H1 (cell line): ENCODE measurements around the gene SPATA16. TPM values are rescaled to one million over a fixed set of nuclear protein-coding genes. Genes with fewer than 3 reads are reported as not detected.
A peak's percentile ranks its signal among the peaks of the same experiment; 100 is the strongest.

Experiments
- CTCF ChIA-PET: fragments of 300-600 bp; sonication (Branson Sonifier 250); formaldehyde crosslinking; loops from one replicate; lab custom pipeline; 2021; ENCODE audit not compliant: partially characterized antibody; lab: Charles Lee
- POLR2A ChIA-PET: fragments of 300-600 bp; sonication (Branson Sonifier 250); formaldehyde crosslinking; loops from one replicate; lab custom pipeline; 2021; ENCODE audit warnings: inconsistent platforms; ENCODE audit not compliant: partially characterized antibody; lab: Charles Lee
- DNase-seq, 2 experiments: peaks; one replicate each; pipeline versions ENCODE4 v3.0.0 to v3.0.0-alpha.2; 2010 to 2022; ENCODE audit warnings: low spot score in 2 of 2, low read depth in 1 of 2, mixed read lengths in 1 of 2
- FAIRE-seq: peaks from 2 replicates; lab custom pipeline; 2011; peaks lifted over from hg19 to GRCh38; lab: Jason Lieb, UNC
- H2AFZ ChIP-seq: 2 replicates; pipeline ENCODE4 v1.8.1; 2012; ENCODE audit warnings: low read length, inconsistent platforms
- H2AK5ac ChIP-seq: 2 replicates; pipeline ENCODE4 v1.6.1; 2013; ENCODE audit warnings: low read depth, low read length
- H2BK120ac ChIP-seq: replicated peaks from 2 replicates; pipeline ENCODE3; 2013; ENCODE audit warnings: low read depth, low read length, inconsistent platforms
- H2BK12ac ChIP-seq: 2 replicates; pipeline ENCODE4 v1.6.1; 2013; ENCODE audit warnings: low read depth, low read length
- H2BK15ac ChIP-seq: 2 replicates; pipeline ENCODE4 v1.6.1; 2013; ENCODE audit warnings: low read length
- H2BK20ac ChIP-seq: 2 replicates; pipeline ENCODE4 v1.6.1; 2013; ENCODE audit warnings: low read length
- H2BK5ac ChIP-seq: 2 replicates; pipeline ENCODE4 v1.6.1; 2013; ENCODE audit warnings: low read depth, low read length
- H3K14ac ChIP-seq: 2 replicates; pipeline ENCODE4 v1.6.1; 2013; ENCODE audit warnings: inconsistent platforms; ENCODE audit not compliant: insufficient read length
- H3K18ac ChIP-seq: 2 replicates; pipeline ENCODE4 v1.6.1; 2013; ENCODE audit warnings: low read length; ENCODE audit errors: extremely low read depth
- H3K23ac ChIP-seq: 2 replicates; pipeline ENCODE4 v1.6.1; 2013; ENCODE audit warnings: inconsistent platforms; ENCODE audit not compliant: insufficient read length
- H3K23me2 ChIP-seq: 2 replicates; pipeline ENCODE4 v1.6.1; 2013; ENCODE audit warnings: low read depth, low read length
- H3K27ac ChIP-seq: 2 replicates; pipeline ENCODE4 v1.6.1; 2011; ENCODE audit warnings: low read depth, low read length, inconsistent platforms
- H3K27me3 ChIP-seq, 4 experiments: replicated peaks in 1 of 4; 1 replicate in 1 of 4; 2 replicates in 3 of 4; pipeline versions ENCODE4 v1.6.1 to v1.8.1; 2011 to 2013; ENCODE audit warnings: low read length in 3 of 4, mild to moderate bottlenecking in 3 of 4, inconsistent platforms in 2 of 4, mixed read lengths in 2 of 4, moderate library complexity in 1 of 4; ENCODE audit not compliant: control insufficient read depth in 3 of 4, insufficient read depth in 3 of 4; ENCODE audit errors: extremely low read depth in 1 of 4
- H3K36me3 ChIP-seq, 4 experiments: 2 replicates each; pipeline versions ENCODE4 v1.6.1 to v1.8.1; 2011 to 2013; ENCODE audit warnings: mild to moderate bottlenecking in 4 of 4, low read length in 3 of 4, moderate library complexity in 2 of 4, control low read depth in 1 of 4, inconsistent platforms in 1 of 4; ENCODE audit not compliant: insufficient read depth in 4 of 4, control insufficient read depth in 2 of 4
- H3K4ac ChIP-seq: replicated peaks from 2 replicates; pipeline ENCODE3; 2013; ENCODE audit warnings: low read length, low read depth, mixed read lengths, inconsistent platforms; ENCODE audit not compliant: insufficient read length
- H3K4me1 ChIP-seq, 4 experiments: replicated peaks in 1 of 4; 1 replicate in 1 of 4; 2 replicates in 3 of 4; pipeline versions ENCODE4 v1.6.1 to v1.8.1; 2011 to 2013; ENCODE audit warnings: low read length in 3 of 4, inconsistent platforms in 2 of 4, mixed read lengths in 1 of 4; ENCODE audit not compliant: insufficient read depth in 4 of 4, control insufficient read depth in 3 of 4
- H3K4me2 ChIP-seq, 2 experiments: 2 replicates each; pipeline versions ENCODE4 v1.6.1 to v1.8.1; 2011 to 2013; ENCODE audit warnings: low read depth in 2 of 2, low read length in 2 of 2, control low read depth in 1 of 2, inconsistent platforms in 1 of 2, mild to moderate bottlenecking in 1 of 2; ENCODE audit not compliant: insufficient read depth in 1 of 2
- H3K4me3 ChIP-seq, 4 experiments: fragments of 200-600, 300-600 bp in 1 of 4; sonication (generic), shearing (Covaris generic), sonication (Bioruptor Twin) in 1 of 4; 2 replicates each; pipeline versions ENCODE4 v1.5.1 to v1.8.1; 2011 to 2016; ENCODE audit warnings: low read length in 4 of 4, low read depth in 3 of 4, control low read depth in 2 of 4, inconsistent platforms in 2 of 4, mild to moderate bottlenecking in 2 of 4, mixed read lengths in 1 of 4, moderate library complexity in 1 of 4; ENCODE audit not compliant: insufficient read depth in 2 of 4; ENCODE audit errors: extremely low read depth in 1 of 4
- H3K56ac ChIP-seq: replicated peaks from 2 replicates; pipeline ENCODE3; 2013; ENCODE audit warnings: low read depth, mild to moderate bottlenecking, mixed read lengths, low read length, inconsistent platforms; ENCODE audit not compliant: insufficient read length
- H3K79me1 ChIP-seq: 2 replicates; pipeline ENCODE4 v1.6.1; 2013; ENCODE audit warnings: low read depth, low read length, control low read depth
- H3K79me2 ChIP-seq, 2 experiments: 2 replicates each; pipeline versions ENCODE4 v1.6.1 to v1.8.1; 2012 to 2013; ENCODE audit warnings: low read length in 2 of 2, mild to moderate bottlenecking in 2 of 2, inconsistent platforms in 1 of 2; ENCODE audit not compliant: insufficient read depth in 2 of 2, control insufficient read depth in 1 of 2
- H3K9ac ChIP-seq, 4 experiments: replicated peaks in 1 of 4; 1 replicate in 1 of 4; 2 replicates in 3 of 4; pipeline versions ENCODE4 v1.6.1 to v1.8.1; 2011 to 2013; ENCODE audit warnings: low read depth in 3 of 4, low read length in 3 of 4, control low read depth in 2 of 4, mild to moderate bottlenecking in 2 of 4, moderate library complexity in 2 of 4, inconsistent platforms in 1 of 4; ENCODE audit errors: extremely low read depth in 1 of 4
- H3K9me3 ChIP-seq, 2 experiments: 2 replicates each; pipeline versions ENCODE4 v1.6.1 to v1.8.1; 2012 to 2013; ENCODE audit warnings: mild to moderate bottlenecking in 2 of 2, moderate library complexity in 2 of 2, control low read depth in 1 of 2, inconsistent platforms in 1 of 2, low read depth in 1 of 2, low read length in 1 of 2, mixed read lengths in 1 of 2; ENCODE audit not compliant: insufficient read depth in 2 of 2
- H4K20me1 ChIP-seq, 2 experiments: replicated peaks in 1 of 2; 2 replicates each; pipeline versions ENCODE3 to v1.8.1; 2011 to 2013; ENCODE audit warnings: inconsistent platforms in 2 of 2, low read length in 2 of 2, mild to moderate bottlenecking in 1 of 2; ENCODE audit not compliant: insufficient read depth in 2 of 2, control insufficient read depth in 1 of 2
- H4K5ac ChIP-seq: 2 replicates; pipeline ENCODE4 v1.6.1; 2013; ENCODE audit warnings: low read length, low read depth, mixed read lengths, inconsistent platforms; ENCODE audit not compliant: insufficient read length
- H4K8ac ChIP-seq: 2 replicates; pipeline ENCODE4 v1.8.0; 2013; ENCODE audit warnings: mild to moderate bottlenecking, moderate library complexity, low read length, inconsistent platforms; ENCODE audit not compliant: insufficient read depth; ENCODE audit errors: extremely low read depth
- H4K91ac ChIP-seq: replicated peaks from 2 replicates; pipeline ENCODE3; 2013; ENCODE audit warnings: low read length, mixed read lengths, inconsistent platforms; ENCODE audit not compliant: insufficient read length
- BACH1 ChIP-seq: IDR thresholded peaks from 2 replicates; pipeline ENCODE4 v1.6.1; 2012; ENCODE audit warnings: low read length, improper control_type of control experiment
- CEBPB ChIP-seq: IDR thresholded peaks from 2 replicates; pipeline ENCODE4 v1.6.1; 2012; ENCODE audit warnings: low read depth, low read length
- CREB1 ChIP-seq: IDR thresholded peaks from 2 replicates; pipeline ENCODE4 v1.6.1; 2012; ENCODE audit warnings: inconsistent platforms
- HDAC6 ChIP-seq: IDR thresholded peaks from one replicate; pipeline ENCODE4 v1.7.1; 2012; ENCODE audit warnings: low read depth, mild to moderate bottlenecking, inconsistent platforms, low read length, moderate library complexity
- MAFK ChIP-seq: IDR thresholded peaks from 2 replicates; pipeline ENCODE4 v1.6.1; 2012; ENCODE audit warnings: low read depth, mild to moderate bottlenecking, improper control_type of control experiment, low read length
- RBBP5 ChIP-seq: IDR thresholded peaks from 2 replicates; pipeline ENCODE4 v1.7.1; 2012; ENCODE audit warnings: low read depth, mild to moderate bottlenecking, inconsistent platforms, low read length, moderate library complexity, borderline replicate concordance
- WGBS, 2 experiments: shearing (Covaris generic) in 1 of 2; methylation state at CpG; one replicate each; pipeline versions ENCODE4 v1.1.6 to v1.1.7; 2013 to 2015; ENCODE audit warnings: low lambda C conversion rate in 2 of 2, mixed read lengths in 2 of 2, inconsistent platforms in 1 of 2, low coverage in 1 of 2, missing lambda C conversion rate in 1 of 2; ENCODE audit not compliant: insufficient replicate concordance in 2 of 2, insufficient coverage in 1 of 2, insufficient read length in 1 of 2; ENCODE audit errors: extremely low coverage in 1 of 2, missing lambda C conversion rate in 1 of 2; 5-methylcytosine and 5-hydroxymethylcytosine counted together
- polyA plus RNA-seq, 7 experiments: library from polyadenylated mRNA; depleted of rRNA in 3 of 7; stranded (reverse) in 5 of 7; unstranded in 2 of 7; fragments of >200 nt in 5 of 7; fragments of 200-250 nt in 2 of 7; gene quantifications; 1 replicate in 5 of 7; 2 replicates in 1 of 7; 4 replicates in 1 of 7; pipeline versions ENCODE4 v1.2.1 to v1.2.3, GENCODE V29; 2011 to 2013; ENCODE audit warnings: missing spikeins in 2 of 7, mixed read lengths in 2 of 7
- total RNA-seq: library from RNA; stranded (reverse); fragmentation: NEBNext Ultra II Directional; extraction: Animal tissue kit (Norgen Biotek cat#: 25700); gene quantifications from 2 replicates; pipeline ENCODE4 v1.2.1, GENCODE V29; 2021

The SPATA16 gene
- total and polyA plus RNA-seq, 2 of the 8 experiments (the other 6 are each of a cell fraction or from before 2014, with no cell fraction given) = 0.05 to 2.7 TPM

DNA sequence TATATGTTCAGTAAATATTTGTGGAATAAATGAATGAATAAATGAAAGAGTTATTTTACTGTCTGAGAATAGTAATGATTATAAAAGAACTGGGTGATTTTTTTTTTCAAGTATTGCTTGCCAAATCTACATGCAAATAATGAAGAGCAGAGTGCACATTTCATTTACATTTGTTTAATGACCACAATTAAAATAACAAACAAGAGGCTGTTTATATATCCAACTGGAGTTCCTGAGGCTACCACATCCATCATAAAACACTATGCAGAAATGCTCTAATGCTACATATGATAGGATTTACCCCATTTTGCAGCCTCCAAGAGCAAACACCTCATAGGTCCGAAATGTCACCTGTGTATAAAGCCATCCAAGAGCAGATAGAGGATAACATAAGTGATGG is 266.0 kb downstream of the SPATA16 start:
- Histone ChIP-seq H3K4ac (no peak overlapping the region), H4K5ac (no peak overlapping the region), H3K4me2 (no peak overlapping the region), H3K4me3 (peak overlapping the region in 1 of 4 experiments; percentile 2; a peak in 1 of 8 replicates), H3K4me1 (peaks cover 0 to 10% (median 5%) of the 10 kb centered on the region in 4 experiments; a peak in 3 of 7 replicates), H3K18ac (no peak overlapping the region), H3K56ac (no peak overlapping the region), H3K27me3 (no peaks in the 10 kb centered on the region), H2BK20ac (no peak overlapping the region), H2BK15ac (no peak overlapping the region), H4K8ac (no peak overlapping the region), H2BK5ac (no peak overlapping the region), H3K27ac (no peak overlapping the region), H3K23ac (no peak overlapping the region), H4K20me1 (no peaks in the 10 kb centered on the region), H2BK12ac (no peak overlapping the region), H3K14ac (no peak overlapping the region), H2AK5ac (no peak overlapping the region), H3K23me2 (no peaks in the 10 kb centered on the region), H3K79me2 (no peaks in the 10 kb centered on the region), H3K36me3 (no peaks in the 10 kb centered on the region), H3K9me3 (peaks cover 7 to 9% of the 10 kb centered on the region in 2 experiments; a peak in 1 of 4 replicates), H2BK120ac (no peak overlapping the region), H3K79me1 (no peaks in the 10 kb centered on the region), H4K91ac (no peak overlapping the region), H2AFZ (no peak overlapping the region), H3K9ac (no peak overlapping the region)
- WGBS, 2 experiments = 89% methylated on average over 1 of the region's 1 CpG; no CpG with 5 or more reads in 1 of the 2 experiments
- ChIA-PET POLR2A (no interaction called here), CTCF (no interaction called here)
- no peak for DNase-seq
- no peak for FAIRE-seq
- TF ChIP-seq RBBP5 (no peak), CREB1 (no peak), BACH1 (no peak), CEBPB (no peak), HDAC6 (no peak), MAFK (no peak)
